ENCODE data around the gene LPP. TPM values are rescaled to one million over a fixed set of nuclear protein-coding genes. Genes with fewer than 3 reads are reported as not detected.

Gene LPP
- polyA plus RNA-seq, 1 experiment = 76.3 TPM

GRCh38 chr3:188860147-188860546 lies 706.2 kb downstream of the LPP start:
- Histone ChIP-seq H3K27ac (ENCODE audit: low read depth, low read length) (no peak overlapping the region), H3K9me3 (ENCODE audit: control insufficient read depth, insufficient read depth, low read length) (no peaks in the 10 kb centered on the region), H3K4me3 (ENCODE audit: low read depth, low read length) (no peak overlapping the region), H3K27me3 (ENCODE audit: control insufficient read depth, insufficient read depth, low read length) (no peaks in the 10 kb centered on the region)
- no peak for DNase-seq (ENCODE audit: low read depth, low spot score)
- no peak for TF ChIP-seq CTCF (IDR thresholded peaks at IDR 0.05; ENCODE audit: low read depth, low read length)
- CTCF ChIA-PET = no interaction called here
- POLR2A ChIA-PET = no interaction called here

- no peak overlapping the region for H3K27ac ChIP-seq (ENCODE audit: low read depth, low read length)
- no peak overlapping the region for H3K4me3 ChIP-seq (ENCODE audit: low read depth, low read length)
- TF ChIP-seq CTCF (IDR thresholded peaks at IDR 0.05; ENCODE audit: low read depth, low read length) = no peak
- POLR2A ChIA-PET = no interaction called here
- H3K27me3 ChIP-seq (ENCODE audit: control insufficient read depth, insufficient read depth, low read length) = no peaks in the 10 kb centered on the region
- CTCF ChIA-PET = interaction anchor here (0.8 kb wide), 1 partner anchor 492 kb away, joined by 3 read pairs; no protein-coding TSS in a partner anchor
- no peak for DNase-seq (ENCODE audit: low read depth, low spot score)
- H3K9me3 ChIP-seq (ENCODE audit: control insufficient read depth, insufficient read depth, low read length) = no peaks in the 10 kb centered on the region
Measured at GRCh38 chr3:188861842-188862744, 708.1 kb downstream of the LPP start.

- CTCF ChIA-PET = interaction anchor here (1.3 to 2.0 kb wide), 2 partner anchors 91 to 1124 kb away, joined by 4 to 9 read pairs; no protein-coding TSS in a partner anchor
- TF ChIP-seq CTCF (IDR thresholded peaks at IDR 0.05; ENCODE audit: low read depth, low read length) = no peak
- no peaks in the 10 kb centered on the region for H3K9me3 ChIP-seq (ENCODE audit: control insufficient read depth, insufficient read depth, low read length)
- no peak overlapping the region for H3K4me3 ChIP-seq (ENCODE audit: low read depth, low read length)
- no peak overlapping the region for H3K27ac ChIP-seq (ENCODE audit: low read depth, low read length)
- POLR2A ChIA-PET = no interaction called here
- DNase-seq (ENCODE audit: low read depth, low spot score) = peak; percentile 15
- H3K27me3 ChIP-seq (ENCODE audit: control insufficient read depth, insufficient read depth, low read length) = no peaks in the 10 kb centered on the region
Measured at GRCh38 chr3:188863999-188864406, 710.0 kb downstream of the LPP start.

GRCh38 chr3:188867691-188868265 lies 713.8 kb downstream of the LPP start:
- no peak for TF ChIP-seq CTCF (IDR thresholded peaks at IDR 0.05; ENCODE audit: low read depth, low read length)
- no peak overlapping the region for H3K27ac ChIP-seq (ENCODE audit: low read depth, low read length)
- ChIA-PET CTCF (interaction anchor here (0.5 kb wide), 1 partner anchor 12 kb away, joined by 4 read pairs; no protein-coding TSS in a partner anchor), POLR2A (no interaction called here)
- no peak overlapping the region for H3K4me3 ChIP-seq (ENCODE audit: low read depth, low read length)
- no peak for DNase-seq (ENCODE audit: low read depth, low spot score)
- H3K9me3 ChIP-seq (ENCODE audit: control insufficient read depth, insufficient read depth, low read length) = no peaks in the 10 kb centered on the region
- H3K27me3 ChIP-seq (ENCODE audit: control insufficient read depth, insufficient read depth, low read length) = no peaks in the 10 kb centered on the region

GRCh38 chr3:188868803-188869202 lies 714.8 kb downstream of the LPP start:
- ChIA-PET POLR2A (interaction anchor here (0.7 kb wide), 1 partner anchor 13 kb away, joined by 3 read pairs; no protein-coding TSS in a partner anchor), CTCF (no interaction called here)
- H3K27me3 ChIP-seq (ENCODE audit: control insufficient read depth, insufficient read depth, low read length) = no peaks in the 10 kb centered on the region
- H3K27ac ChIP-seq (ENCODE audit: low read depth, low read length) = no peak overlapping the region
- no peak for DNase-seq (ENCODE audit: low read depth, low spot score)
- TF ChIP-seq CTCF (IDR thresholded peaks at IDR 0.05; ENCODE audit: low read depth, low read length) = no peak
- H3K9me3 ChIP-seq (ENCODE audit: control insufficient read depth, insufficient read depth, low read length) = no peaks in the 10 kb centered on the region
- H3K4me3 ChIP-seq (ENCODE audit: low read depth, low read length) = no peak overlapping the region
